Neuronal stem cell (in vitro differentiated cells): ENCODE measurements around the gene CA14. TPM values are rescaled to one million over a fixed set of nuclear protein-coding genes. Genes with fewer than 3 reads are reported as not detected.
"Not testable (repeated sequence)": the region's sequence is repeated elsewhere in the genome, so short reads cannot be mapped to it uniquely, and the experiment has no call there.

Source experiments
- DNase-seq: peaks from one replicate; pipeline ENCODE4 v3.0.0-alpha.2; 2013; ENCODE audit warnings: low spot score
- H2AFZ ChIP-seq: one replicate; pipeline ENCODE4 v1.6.1; 2013; ENCODE audit warnings: mild to moderate bottlenecking, low read length, inconsistent platforms
- H2AK5ac ChIP-seq: 2 replicates; pipeline ENCODE4 v1.6.1; 2013; ENCODE audit warnings: low read depth, mild to moderate bottlenecking, inconsistent platforms, low read length, moderate library complexity, mixed read lengths
- H2BK120ac ChIP-seq: 2 replicates; pipeline ENCODE4 v1.6.1; 2013; ENCODE audit warnings: low read depth, mild to moderate bottlenecking, inconsistent platforms, low read length, moderate library complexity, mixed read lengths
- H2BK12ac ChIP-seq: one replicate; pipeline ENCODE4 v1.6.1; 2013; ENCODE audit warnings: low read length, inconsistent platforms
- H2BK15ac ChIP-seq: 2 replicates; pipeline ENCODE4 v1.6.1; 2013; ENCODE audit warnings: mild to moderate bottlenecking, low read length, inconsistent platforms, mixed read lengths
- H2BK5ac ChIP-seq: one replicate; pipeline ENCODE4 v1.6.1; 2013; ENCODE audit warnings: inconsistent platforms, mild to moderate bottlenecking, low read length, moderate library complexity
- H3K14ac ChIP-seq: one replicate; pipeline ENCODE4 v1.6.1; 2013; ENCODE audit warnings: low read length, inconsistent platforms
- H3K18ac ChIP-seq: 2 replicates; pipeline ENCODE4 v1.6.1; 2013; ENCODE audit warnings: low read length, inconsistent platforms
- H3K23ac ChIP-seq: 2 replicates; pipeline ENCODE4 v1.6.1; 2013; ENCODE audit warnings: low read depth, mild to moderate bottlenecking, mixed read lengths, low read length, inconsistent platforms; ENCODE audit not compliant: poor library complexity
- H3K27ac ChIP-seq: replicated peaks from 3 replicates; pipeline ENCODE4 v1.5.1; 2013; ENCODE audit warnings: low read length, inconsistent platforms
- H3K27me3 ChIP-seq, 3 experiments: 2 replicates each; pipeline ENCODE4 v1.6.1; 2013; ENCODE audit warnings: low read length in 3 of 3, mild to moderate bottlenecking in 2 of 3, inconsistent platforms in 1 of 3, low read depth in 1 of 3, mixed read lengths in 1 of 3, moderate library complexity in 1 of 3; ENCODE audit not compliant: control insufficient read depth in 3 of 3, insufficient read depth in 3 of 3
- H3K36me3 ChIP-seq, 2 donors: replicated peaks in 1 of 2; 2 replicates each; pipeline ENCODE4 v1.6.1; 2013; ENCODE audit warnings: low read length in 2 of 2; ENCODE audit not compliant: control insufficient read depth in 2 of 2, insufficient read depth in 2 of 2
- H3K4ac ChIP-seq: 2 replicates; pipeline ENCODE4 v1.6.1; 2013; ENCODE audit warnings: inconsistent platforms, mild to moderate bottlenecking, low read length, moderate library complexity
- H3K4me1 ChIP-seq, 2 donors: 1 replicate in 1 of 2; 2 replicates in 1 of 2; pipeline ENCODE4 v1.6.1; 2013; ENCODE audit warnings: low read length in 2 of 2, low read depth in 1 of 2; ENCODE audit not compliant: control insufficient read depth in 2 of 2, insufficient read depth in 1 of 2
- H3K4me2 ChIP-seq: one replicate; pipeline ENCODE4 v1.6.1; 2013; ENCODE audit warnings: mild to moderate bottlenecking, low read length, inconsistent platforms; ENCODE audit not compliant: insufficient read depth, poor library complexity, severe bottlenecking
- H3K4me3 ChIP-seq, 2 donors: 2 replicates each; pipeline ENCODE4 v1.5.1; 2013; ENCODE audit warnings: low read length in 2 of 2, mild to moderate bottlenecking in 2 of 2, inconsistent platforms in 1 of 2, moderate library complexity in 1 of 2
- H3K79me1 ChIP-seq: one replicate; pipeline ENCODE4 v1.6.1; 2013; ENCODE audit warnings: low read depth, mild to moderate bottlenecking, inconsistent platforms, low read length, moderate library complexity
- H3K9ac ChIP-seq: one replicate; pipeline ENCODE4 v1.6.1; 2013; ENCODE audit warnings: mild to moderate bottlenecking, low read depth, low read length, inconsistent platforms; ENCODE audit not compliant: poor library complexity
- H3K9me3 ChIP-seq, 2 donors: replicated peaks in 1 of 2; 2 replicates each; pipeline versions ENCODE3 to v1.6.1; 2013; ENCODE audit warnings: low read length in 2 of 2, mild to moderate bottlenecking in 2 of 2, inconsistent platforms in 1 of 2, low read depth in 1 of 2, mixed read lengths in 1 of 2, moderate library complexity in 1 of 2; ENCODE audit not compliant: control insufficient read depth in 2 of 2, insufficient read depth in 1 of 2
- H4K8ac ChIP-seq: one replicate; pipeline ENCODE4 v1.6.1; 2013; ENCODE audit warnings: low read depth, mild to moderate bottlenecking, inconsistent platforms, low read length, moderate library complexity
- H4K91ac ChIP-seq: one replicate; pipeline ENCODE4 v1.6.1; 2013; ENCODE audit warnings: low read length, low read depth, mild to moderate bottlenecking, inconsistent platforms; ENCODE audit not compliant: poor library complexity
- WGBS, 2 donors: extraction: QIAGEN DNeasy Blood & Tissue Kit; methylation state at CpG; one replicate each; pipeline ENCODE4 v1.1.7; 2013; ENCODE audit warnings: missing lambda C conversion rate in 2 of 2, mixed read lengths in 1 of 2; ENCODE audit not compliant: insufficient read length in 2 of 2, insufficient replicate concordance in 1 of 2; ENCODE audit errors: extremely low coverage in 2 of 2; 5-methylcytosine and 5-hydroxymethylcytosine counted together
- polyA plus RNA-seq, 2 experiments: library from polyadenylated mRNA; stranded (reverse); fragments of 200-250 nt; gene quantifications; one replicate each; pipeline ENCODE4 v1.2.3, GENCODE V29; 2013

Gene CA14
- polyA plus RNA-seq (2013, experiment 1 of 2): 46.7 TPM
- polyA plus RNA-seq (2013, experiment 2 of 2): 45.5 TPM

DNA sequence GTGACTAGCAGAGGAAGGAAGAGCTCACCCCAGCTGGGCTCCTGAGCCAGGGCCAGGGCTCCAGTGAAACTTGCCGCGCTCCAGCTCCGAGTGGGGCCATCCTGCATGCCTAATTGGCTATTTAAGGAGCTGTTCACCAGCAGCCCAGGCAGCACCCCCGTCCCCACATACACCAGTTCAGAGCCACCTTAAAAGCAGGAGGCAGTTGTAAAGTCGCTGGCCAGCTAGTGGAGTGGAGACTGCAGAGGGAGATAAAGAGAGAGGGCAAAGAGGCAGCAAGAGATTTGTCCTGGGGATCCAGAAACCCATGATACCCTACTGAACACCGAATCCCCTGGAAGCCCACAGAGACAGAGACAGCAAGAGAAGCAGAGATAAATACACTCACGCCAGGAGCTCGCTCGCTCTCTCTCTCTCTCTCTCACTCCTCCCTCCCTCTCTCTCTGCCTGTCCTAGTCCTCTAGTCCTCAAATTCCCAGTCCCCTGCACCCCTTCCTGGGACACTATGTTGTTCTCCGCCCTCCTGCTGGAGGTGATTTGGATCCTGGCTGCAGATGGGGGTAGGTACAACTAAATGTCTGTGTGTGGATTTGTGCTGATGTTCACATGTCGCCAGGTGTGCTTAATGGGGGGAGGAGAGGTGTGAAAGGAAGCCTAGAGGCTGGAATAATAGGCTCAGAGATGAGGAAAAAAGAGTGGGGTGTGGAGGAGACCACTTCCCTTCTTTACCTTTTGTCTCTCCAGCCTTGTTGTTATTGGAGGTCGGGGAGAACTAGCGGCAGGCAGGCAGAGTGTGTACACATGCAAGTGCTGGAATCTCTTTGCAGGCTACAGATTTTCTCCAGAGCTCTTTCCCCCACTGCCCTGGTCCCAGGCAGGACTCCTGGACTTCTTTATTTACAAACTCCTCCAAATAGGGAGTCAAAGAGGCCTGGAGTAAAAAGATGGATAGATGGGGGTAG lies at the start of gene CA14:
CA14 (plus strand) TSS at position 151 of the 962 bp plus-strand sequence; CDS start at position 506, 355 bp downstream.
- Histone ChIP-seq H4K8ac (peak within 1 kb of the TSS; percentile 44), H3K23ac (no peak within 1 kb of the TSS), H3K79me1 (peaks cover 7% of the 10 kb centered on the region), H2BK5ac (peak within 1 kb of the TSS; percentile 88), H3K9ac (peak within 1 kb of the TSS; percentile 88), H4K91ac (peak within 1 kb of the TSS; percentile 13), H2AK5ac (peak within 1 kb of the TSS; percentile 82), H2BK120ac (no peak within 1 kb of the TSS), H3K4me2 (peak within 1 kb of the TSS; percentile 93), H3K27ac (peak within 1 kb of the TSS; percentile 96), H2AFZ (peak within 1 kb of the TSS; percentile 59), H3K18ac (peak within 1 kb of the TSS; percentile 93), H3K14ac (no peak within 1 kb of the TSS), H3K4me1 (peaks cover 20 to 22% of the 10 kb centered on the region in 2 donors), H3K36me3 (peaks cover 13 to 27% of the 10 kb centered on the region in 2 donors), H3K4me3 (peak within 1 kb of the TSS; percentile 70 to 73), H2BK15ac (peak within 1 kb of the TSS; percentile 47), H3K27me3 (no peaks in the 10 kb centered on the region), H3K9me3 (peaks cover 0 to 5% of the 10 kb centered on the region in 2 donors), H2BK12ac (peak within 1 kb of the TSS; percentile 61), H3K4ac (peak within 1 kb of the TSS; percentile 67)
- WGBS, 2 donors: no CpG with 5 or more reads among the region's 13 CpGs
- DNase-seq: peak; percentile 50

DNA sequence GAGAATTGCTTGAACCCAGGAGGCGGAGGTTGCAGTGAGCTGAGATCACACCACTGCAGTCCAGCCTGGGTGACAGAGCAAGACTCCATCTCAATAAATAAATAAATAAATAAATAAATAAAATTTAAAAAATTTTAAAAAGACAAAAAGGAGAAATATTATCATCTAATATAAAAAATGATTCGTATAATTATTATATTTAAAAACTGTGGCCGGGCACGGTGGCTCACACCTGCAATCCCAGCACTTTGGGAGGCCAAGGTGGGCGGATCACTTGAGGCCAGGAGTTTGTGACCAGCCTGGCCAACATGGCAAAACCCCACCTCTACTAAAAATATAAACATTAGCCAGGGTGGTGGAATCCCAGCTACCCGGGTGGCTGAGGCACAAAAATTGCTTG lies 49.1 kb upstream of the CA14 start:
- H2BK12ac ChIP-seq, H3K4me3 ChIP-seq, H3K27me3 ChIP-seq, DNase-seq, H3K4me2 ChIP-seq, H2AK5ac ChIP-seq, H3K23ac ChIP-seq, H3K79me1 ChIP-seq, H3K9me3 ChIP-seq, H3K4ac ChIP-seq, H4K91ac ChIP-seq, H2BK5ac ChIP-seq, H2BK15ac ChIP-seq, H3K14ac ChIP-seq, H2AFZ ChIP-seq, H3K9ac ChIP-seq, H3K18ac ChIP-seq, H3K36me3 ChIP-seq, H2BK120ac ChIP-seq, H4K8ac ChIP-seq, H3K27ac ChIP-seq, H3K4me1 ChIP-seq: not testable (repeated sequence)
- WGBS, 2 donors: no CpG with 5 or more reads among the region's 6 CpGs

DNA sequence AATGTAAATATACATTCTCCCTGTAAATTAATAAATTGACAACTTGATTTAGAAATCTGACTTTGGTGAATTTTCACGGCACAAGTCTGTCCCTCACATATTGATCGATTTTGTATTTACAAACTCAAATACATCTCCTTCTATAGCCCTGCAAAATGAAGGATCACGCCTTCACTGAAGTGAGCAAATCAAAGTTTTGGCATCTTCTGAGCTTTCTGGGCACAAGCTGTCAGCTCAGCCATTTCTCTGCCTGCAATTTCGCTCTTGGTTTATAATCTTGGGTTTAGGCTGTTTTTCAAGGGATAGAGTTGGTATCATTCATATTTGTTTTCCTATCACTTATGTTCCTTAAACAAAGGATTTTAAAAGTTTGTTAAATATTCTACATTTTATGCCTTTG lies 47.5 kb upstream of the CA14 start:
- H2BK5ac ChIP-seq: no peak overlapping the region
- H3K4me1 ChIP-seq: peaks cover 0 to 3% of the 10 kb centered on the region in 2 donors
- DNase-seq: no peak

DNA sequence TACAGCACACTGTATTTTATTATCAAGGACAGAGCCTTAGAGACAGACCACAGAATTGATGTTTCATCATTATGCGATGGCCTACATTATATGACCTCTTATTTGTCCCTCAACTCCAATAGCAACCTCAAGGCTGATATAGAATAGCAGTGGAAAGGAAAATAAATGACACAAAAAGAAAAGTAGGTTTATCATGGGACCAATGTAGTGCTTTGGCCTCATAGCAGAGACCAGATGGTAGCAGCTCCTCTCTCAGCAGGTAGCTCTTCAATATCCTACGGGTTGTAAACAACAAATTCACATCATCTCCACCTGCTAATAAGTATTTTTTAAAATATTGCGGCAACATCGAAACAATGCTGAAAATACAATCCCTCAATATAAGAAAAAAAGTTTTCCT lies 46.9 kb upstream of the CA14 start:
- Histone ChIP-seq H3K27ac (no peak overlapping the region), H3K9me3 (no peaks in the 10 kb centered on the region), H2BK15ac (no peak overlapping the region), H3K4me1 (peaks cover 0 to 3% of the 10 kb centered on the region in 2 donors), H3K27me3 (no peaks in the 10 kb centered on the region), H3K4ac (no peak overlapping the region), H3K23ac (no peak overlapping the region), H2AFZ (no peak overlapping the region), H3K14ac (no peak overlapping the region), H4K91ac (no peak overlapping the region), H3K18ac (no peak overlapping the region), H4K8ac (no peak overlapping the region), H2BK12ac (no peak overlapping the region), H3K4me2 (no peak overlapping the region), H3K9ac (no peak overlapping the region), H2BK120ac (no peak overlapping the region), H3K36me3 (no peaks in the 10 kb centered on the region), H3K4me3 (no peak overlapping the region), H2BK5ac (no peak overlapping the region), H2AK5ac (no peak overlapping the region), H3K79me1 (no peaks in the 10 kb centered on the region)
- WGBS, 2 donors: no CpG with 5 or more reads among the region's 4 CpGs
- DNase-seq: no peak

More for the DNA sequence above, 47.5 kb upstream of the CA14 start:
- H3K9ac ChIP-seq: no peak overlapping the region
- no peak overlapping the region for H2BK12ac ChIP-seq
- H4K8ac ChIP-seq: no peak overlapping the region
- H3K23ac ChIP-seq: no peak overlapping the region
- H2AFZ ChIP-seq: no peak overlapping the region
- no peak overlapping the region for H2AK5ac ChIP-seq
- no peak overlapping the region for H3K18ac ChIP-seq
- H3K4me3 ChIP-seq: no peak overlapping the region
- no peak overlapping the region for H3K14ac ChIP-seq
- no peak overlapping the region for H2BK15ac ChIP-seq
- no peak overlapping the region for H3K27ac ChIP-seq
- H3K4me2 ChIP-seq: no peak overlapping the region
- no peak overlapping the region for H2BK120ac ChIP-seq
- no peaks in the 10 kb centered on the region for H3K79me1 ChIP-seq
- H3K4ac ChIP-seq: no peak overlapping the region
- H3K9me3 ChIP-seq: no peaks in the 10 kb centered on the region
- H3K27me3 ChIP-seq: no peaks in the 10 kb centered on the region
- H4K91ac ChIP-seq: no peak overlapping the region
- no CpG with 5 or more reads among the region's 4 CpGs for WGBS, 2 donors
- no peaks in the 10 kb centered on the region for H3K36me3 ChIP-seq
